PC-3 (cell line): ENCODE data around the gene RNF8.

Experiments
- EZH2phosphoT487 ChIP-seq: fragments of 300-600 bp; sonication (generic); IDR thresholded peaks from 2 replicates; pipeline ENCODE4 v1.6.1; 2018; ENCODE audit warnings: mild to moderate bottlenecking, antibody characterized with exemption, low read length, borderline replicate concordance
- TF ChIP-seq, protein P1 (sequence below): fragments of 300-600 bp; sonication (generic); conservative IDR thresholded peaks from 2 replicates; pipeline ENCODE4 v1.5.1; 2017; ENCODE audit warnings: antibody characterized with exemption, low read depth, mild to moderate bottlenecking, low read length

DNA sequence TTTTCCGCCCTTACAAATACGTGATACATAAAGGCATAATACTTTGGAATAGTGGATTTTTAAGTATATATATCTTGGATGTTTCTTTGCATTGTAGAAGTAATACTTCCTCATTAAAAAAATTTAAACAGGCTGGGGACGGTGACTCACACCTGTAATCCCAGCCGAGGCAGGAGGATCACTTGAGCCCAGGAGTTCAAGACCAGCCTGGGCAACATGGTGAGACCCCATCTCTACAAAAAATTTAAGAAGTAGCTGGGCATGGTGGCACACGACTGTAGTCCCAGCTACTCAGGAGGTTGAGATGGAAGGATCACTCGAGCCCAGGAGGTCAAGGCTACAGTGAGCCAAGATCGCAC, 38.6 kb upstream of the RNF8 start:
- TF ChIP-seq, protein P1, sequence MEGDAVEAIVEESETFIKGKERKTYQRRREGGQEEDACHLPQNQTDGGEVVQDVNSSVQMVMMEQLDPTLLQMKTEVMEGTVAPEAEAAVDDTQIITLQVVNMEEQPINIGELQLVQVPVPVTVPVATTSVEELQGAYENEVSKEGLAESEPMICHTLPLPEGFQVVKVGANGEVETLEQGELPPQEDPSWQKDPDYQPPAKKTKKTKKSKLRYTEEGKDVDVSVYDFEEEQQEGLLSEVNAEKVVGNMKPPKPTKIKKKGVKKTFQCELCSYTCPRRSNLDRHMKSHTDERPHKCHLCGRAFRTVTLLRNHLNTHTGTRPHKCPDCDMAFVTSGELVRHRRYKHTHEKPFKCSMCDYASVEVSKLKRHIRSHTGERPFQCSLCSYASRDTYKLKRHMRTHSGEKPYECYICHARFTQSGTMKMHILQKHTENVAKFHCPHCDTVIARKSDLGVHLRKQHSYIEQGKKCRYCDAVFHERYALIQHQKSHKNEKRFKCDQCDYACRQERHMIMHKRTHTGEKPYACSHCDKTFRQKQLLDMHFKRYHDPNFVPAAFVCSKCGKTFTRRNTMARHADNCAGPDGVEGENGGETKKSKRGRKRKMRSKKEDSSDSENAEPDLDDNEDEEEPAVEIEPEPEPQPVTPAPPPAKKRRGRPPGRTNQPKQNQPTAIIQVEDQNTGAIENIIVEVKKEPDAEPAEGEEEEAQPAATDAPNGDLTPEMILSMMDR: 0 out of 2 replicates have a peak, but pooled peaks have one; percentile 3
- TF ChIP-seq EZH2phosphoT487: no peak
